H1 (cell line): ENCODE measurements around the gene CFAP74. TPM values are rescaled to one million over a fixed set of nuclear protein-coding genes. Genes with fewer than 3 reads are reported as not detected.

ENCODE experiments used
- CTCF ChIA-PET: fragments of 300-600 bp; sonication (Branson Sonifier 250); formaldehyde crosslinking; loops from one replicate; lab custom pipeline; 2021; ENCODE audit not compliant: partially characterized antibody; lab: Charles Lee
- POLR2A ChIA-PET: fragments of 300-600 bp; sonication (Branson Sonifier 250); formaldehyde crosslinking; loops from one replicate; lab custom pipeline; 2021; ENCODE audit warnings: inconsistent platforms; ENCODE audit not compliant: partially characterized antibody; lab: Charles Lee
- DNase-seq, 2 experiments: peaks; one replicate each; pipeline versions ENCODE4 v3.0.0 to v3.0.0-alpha.2; 2010 to 2022; ENCODE audit warnings: low spot score in 2 of 2, low read depth in 1 of 2, mixed read lengths in 1 of 2
- FAIRE-seq: peaks from 2 replicates; lab custom pipeline; 2011; peaks lifted over from hg19 to GRCh38; lab: Jason Lieb, UNC
- H2AFZ ChIP-seq: 2 replicates; pipeline ENCODE4 v1.8.1; 2012; ENCODE audit warnings: low read length, inconsistent platforms
- H2AK5ac ChIP-seq: 2 replicates; pipeline ENCODE4 v1.6.1; 2013; ENCODE audit warnings: low read depth, low read length
- H2BK120ac ChIP-seq: replicated peaks from 2 replicates; pipeline ENCODE3; 2013; ENCODE audit warnings: low read depth, low read length, inconsistent platforms
- H2BK12ac ChIP-seq: 2 replicates; pipeline ENCODE4 v1.6.1; 2013; ENCODE audit warnings: low read depth, low read length
- H2BK15ac ChIP-seq: 2 replicates; pipeline ENCODE4 v1.6.1; 2013; ENCODE audit warnings: low read length
- H2BK20ac ChIP-seq: 2 replicates; pipeline ENCODE4 v1.6.1; 2013; ENCODE audit warnings: low read length
- H2BK5ac ChIP-seq: 2 replicates; pipeline ENCODE4 v1.6.1; 2013; ENCODE audit warnings: low read depth, low read length
- H3K14ac ChIP-seq: 2 replicates; pipeline ENCODE4 v1.6.1; 2013; ENCODE audit warnings: inconsistent platforms; ENCODE audit not compliant: insufficient read length
- H3K18ac ChIP-seq: 2 replicates; pipeline ENCODE4 v1.6.1; 2013; ENCODE audit warnings: low read length; ENCODE audit errors: extremely low read depth
- H3K23ac ChIP-seq: 2 replicates; pipeline ENCODE4 v1.6.1; 2013; ENCODE audit warnings: inconsistent platforms; ENCODE audit not compliant: insufficient read length
- H3K23me2 ChIP-seq: 2 replicates; pipeline ENCODE4 v1.6.1; 2013; ENCODE audit warnings: low read depth, low read length
- H3K27ac ChIP-seq: 2 replicates; pipeline ENCODE4 v1.6.1; 2011; ENCODE audit warnings: low read depth, low read length, inconsistent platforms
- H3K27me3 ChIP-seq, 4 experiments: replicated peaks in 1 of 4; 1 replicate in 1 of 4; 2 replicates in 3 of 4; pipeline versions ENCODE4 v1.6.1 to v1.8.1; 2011 to 2013; ENCODE audit warnings: low read length in 3 of 4, mild to moderate bottlenecking in 3 of 4, inconsistent platforms in 2 of 4, mixed read lengths in 2 of 4, moderate library complexity in 1 of 4; ENCODE audit not compliant: control insufficient read depth in 3 of 4, insufficient read depth in 3 of 4; ENCODE audit errors: extremely low read depth in 1 of 4
- H3K36me3 ChIP-seq, 4 experiments: 2 replicates each; pipeline versions ENCODE4 v1.6.1 to v1.8.1; 2011 to 2013; ENCODE audit warnings: mild to moderate bottlenecking in 4 of 4, low read length in 3 of 4, moderate library complexity in 2 of 4, control low read depth in 1 of 4, inconsistent platforms in 1 of 4; ENCODE audit not compliant: insufficient read depth in 4 of 4, control insufficient read depth in 2 of 4
- H3K4ac ChIP-seq: replicated peaks from 2 replicates; pipeline ENCODE3; 2013; ENCODE audit warnings: low read length, low read depth, mixed read lengths, inconsistent platforms; ENCODE audit not compliant: insufficient read length
- H3K4me1 ChIP-seq, 4 experiments: replicated peaks in 1 of 4; 1 replicate in 1 of 4; 2 replicates in 3 of 4; pipeline versions ENCODE4 v1.6.1 to v1.8.1; 2011 to 2013; ENCODE audit warnings: low read length in 3 of 4, inconsistent platforms in 2 of 4, mixed read lengths in 1 of 4; ENCODE audit not compliant: insufficient read depth in 4 of 4, control insufficient read depth in 3 of 4
- H3K4me2 ChIP-seq, 2 experiments: 2 replicates each; pipeline versions ENCODE4 v1.6.1 to v1.8.1; 2011 to 2013; ENCODE audit warnings: low read depth in 2 of 2, low read length in 2 of 2, control low read depth in 1 of 2, inconsistent platforms in 1 of 2, mild to moderate bottlenecking in 1 of 2; ENCODE audit not compliant: insufficient read depth in 1 of 2
- H3K4me3 ChIP-seq, 4 experiments: fragments of 200-600, 300-600 bp in 1 of 4; sonication (generic), shearing (Covaris generic), sonication (Bioruptor Twin) in 1 of 4; 2 replicates each; pipeline versions ENCODE4 v1.5.1 to v1.8.1; 2011 to 2016; ENCODE audit warnings: low read length in 4 of 4, low read depth in 3 of 4, control low read depth in 2 of 4, inconsistent platforms in 2 of 4, mild to moderate bottlenecking in 2 of 4, mixed read lengths in 1 of 4, moderate library complexity in 1 of 4; ENCODE audit not compliant: insufficient read depth in 2 of 4; ENCODE audit errors: extremely low read depth in 1 of 4
- H3K56ac ChIP-seq: replicated peaks from 2 replicates; pipeline ENCODE3; 2013; ENCODE audit warnings: low read depth, mild to moderate bottlenecking, mixed read lengths, low read length, inconsistent platforms; ENCODE audit not compliant: insufficient read length
- H3K79me1 ChIP-seq: 2 replicates; pipeline ENCODE4 v1.6.1; 2013; ENCODE audit warnings: low read depth, low read length, control low read depth
- H3K79me2 ChIP-seq, 2 experiments: 2 replicates each; pipeline versions ENCODE4 v1.6.1 to v1.8.1; 2012 to 2013; ENCODE audit warnings: low read length in 2 of 2, mild to moderate bottlenecking in 2 of 2, inconsistent platforms in 1 of 2; ENCODE audit not compliant: insufficient read depth in 2 of 2, control insufficient read depth in 1 of 2
- H3K9ac ChIP-seq, 4 experiments: replicated peaks in 1 of 4; 1 replicate in 1 of 4; 2 replicates in 3 of 4; pipeline versions ENCODE4 v1.6.1 to v1.8.1; 2011 to 2013; ENCODE audit warnings: low read depth in 3 of 4, low read length in 3 of 4, control low read depth in 2 of 4, mild to moderate bottlenecking in 2 of 4, moderate library complexity in 2 of 4, inconsistent platforms in 1 of 4; ENCODE audit errors: extremely low read depth in 1 of 4
- H3K9me3 ChIP-seq, 2 experiments: 2 replicates each; pipeline versions ENCODE4 v1.6.1 to v1.8.1; 2012 to 2013; ENCODE audit warnings: mild to moderate bottlenecking in 2 of 2, moderate library complexity in 2 of 2, control low read depth in 1 of 2, inconsistent platforms in 1 of 2, low read depth in 1 of 2, low read length in 1 of 2, mixed read lengths in 1 of 2; ENCODE audit not compliant: insufficient read depth in 2 of 2
- H4K20me1 ChIP-seq, 2 experiments: replicated peaks in 1 of 2; 2 replicates each; pipeline versions ENCODE3 to v1.8.1; 2011 to 2013; ENCODE audit warnings: inconsistent platforms in 2 of 2, low read length in 2 of 2, mild to moderate bottlenecking in 1 of 2; ENCODE audit not compliant: insufficient read depth in 2 of 2, control insufficient read depth in 1 of 2
- H4K5ac ChIP-seq: 2 replicates; pipeline ENCODE4 v1.6.1; 2013; ENCODE audit warnings: low read length, low read depth, mixed read lengths, inconsistent platforms; ENCODE audit not compliant: insufficient read length
- H4K8ac ChIP-seq: 2 replicates; pipeline ENCODE4 v1.8.0; 2013; ENCODE audit warnings: mild to moderate bottlenecking, moderate library complexity, low read length, inconsistent platforms; ENCODE audit not compliant: insufficient read depth; ENCODE audit errors: extremely low read depth
- H4K91ac ChIP-seq: replicated peaks from 2 replicates; pipeline ENCODE3; 2013; ENCODE audit warnings: low read length, mixed read lengths, inconsistent platforms; ENCODE audit not compliant: insufficient read length
- CHD1 ChIP-seq: IDR thresholded peaks from 2 replicates; pipeline ENCODE4 v1.6.1; 2012; ENCODE audit warnings: low read depth, low read length, improper control_type of control experiment
- EP300 ChIP-seq, 2 experiments: IDR thresholded peaks; 1 replicate in 1 of 2; 2 replicates in 1 of 2; pipeline ENCODE4 v1.6.1; 2011 to 2012; ENCODE audit warnings: low read depth in 2 of 2, low read length in 2 of 2, mild to moderate bottlenecking in 2 of 2, borderline replicate concordance in 1 of 2, inconsistent platforms in 1 of 2, moderate library complexity in 1 of 2
- GABPA ChIP-seq: IDR thresholded peaks from 2 replicates; pipeline ENCODE4 v1.6.1; 2011; ENCODE audit warnings: mild to moderate bottlenecking, low read length, moderate library complexity, borderline replicate concordance; ENCODE audit not compliant: insufficient read depth
- GTF2F1 ChIP-seq: IDR thresholded peaks from 2 replicates; pipeline ENCODE4 v1.6.1; 2012; ENCODE audit warnings: low read depth, low read length, improper control_type of control experiment, borderline replicate concordance
- HDAC2 ChIP-seq, 2 experiments: fragments of 300-600 bp in 1 of 2; sonication (generic) in 1 of 2; IDR thresholded peaks; 2 replicates each; pipeline ENCODE4 v1.6.1; 2011 to 2012; ENCODE audit warnings: low read depth in 2 of 2, low read length in 2 of 2, mild to moderate bottlenecking in 2 of 2, moderate library complexity in 2 of 2, borderline replicate concordance in 1 of 2, inconsistent platforms in 1 of 2
- JUND ChIP-seq: IDR thresholded peaks from 2 replicates; pipeline ENCODE4 v1.6.1; 2011; ENCODE audit warnings: mild to moderate bottlenecking, improper control_type of control experiment, low read length
- MAX ChIP-seq: IDR thresholded peaks from 2 replicates; pipeline ENCODE4 v1.6.1; 2012; ENCODE audit warnings: inconsistent platforms
- NRF1 ChIP-seq: IDR thresholded peaks from 2 replicates; pipeline ENCODE4 v1.6.1; 2011; ENCODE audit warnings: mild to moderate bottlenecking, low read depth, low read length, improper control_type of control experiment
- SP1 ChIP-seq: IDR thresholded peaks from 2 replicates; pipeline ENCODE4 v1.6.1; 2011; ENCODE audit warnings: low read depth, low read length
- SP2 ChIP-seq: IDR thresholded peaks from 2 replicates; pipeline ENCODE4 v1.6.1; 2012; ENCODE audit warnings: mild to moderate bottlenecking, low read length, inconsistent platforms
- SP4 ChIP-seq: IDR thresholded peaks from 2 replicates; pipeline ENCODE4 v1.6.1; 2012; ENCODE audit warnings: low read length, inconsistent platforms
- WGBS, 2 experiments: shearing (Covaris generic) in 1 of 2; methylation state at CpG; one replicate each; pipeline versions ENCODE4 v1.1.6 to v1.1.7; 2013 to 2015; ENCODE audit warnings: low lambda C conversion rate in 2 of 2, mixed read lengths in 2 of 2, inconsistent platforms in 1 of 2, low coverage in 1 of 2, missing lambda C conversion rate in 1 of 2; ENCODE audit not compliant: insufficient replicate concordance in 2 of 2, insufficient coverage in 1 of 2, insufficient read length in 1 of 2; ENCODE audit errors: extremely low coverage in 1 of 2, missing lambda C conversion rate in 1 of 2; 5-methylcytosine and 5-hydroxymethylcytosine counted together
- polyA plus RNA-seq, 7 experiments: library from polyadenylated mRNA; depleted of rRNA in 3 of 7; stranded (reverse) in 5 of 7; unstranded in 2 of 7; fragments of >200 nt in 5 of 7; fragments of 200-250 nt in 2 of 7; gene quantifications; 1 replicate in 5 of 7; 2 replicates in 1 of 7; 4 replicates in 1 of 7; pipeline versions ENCODE4 v1.2.1 to v1.2.3, GENCODE V29; 2011 to 2013; ENCODE audit warnings: missing spikeins in 2 of 7, mixed read lengths in 2 of 7
- total RNA-seq: library from RNA; stranded (reverse); fragmentation: NEBNext Ultra II Directional; extraction: Animal tissue kit (Norgen Biotek cat#: 25700); gene quantifications from 2 replicates; pipeline ENCODE4 v1.2.1, GENCODE V29; 2021

The CFAP74 gene
- total and polyA plus RNA-seq, 2 of the 8 experiments (the other 6 are each of a cell fraction or from before 2014, with no cell fraction given): 0.09 to 0.20 TPM

- no peak overlapping the region for H3K4ac ChIP-seq
- no peak overlapping the region for H3K56ac ChIP-seq
- FAIRE-seq: peak; percentile 86
- H3K9me3 ChIP-seq: no peaks in the 10 kb centered on the region; a peak in 1 of 4 replicates
- H3K27ac ChIP-seq: no peak overlapping the region
- H4K20me1 ChIP-seq: no peaks in the 10 kb centered on the region
- no peak overlapping the region for H3K14ac ChIP-seq
- ChIA-PET POLR2A (interaction anchor here (0.8 to 2.6 kb wide), 3 partner anchors 10 to 137 kb away, joined by 3 to 14 read pairs (median 3); no protein-coding TSS in a partner anchor), CTCF (interaction anchor here (0.6 to 1.1 kb wide), 2 partner anchors 25 to 78 kb away, joined by 3 to 4 read pairs; no protein-coding TSS in a partner anchor)
- no peak overlapping the region for H2BK20ac ChIP-seq
- H3K23me2 ChIP-seq: peaks cover 4% of the 10 kb centered on the region; the same call in 1 of the 2 replicates
- H2BK12ac ChIP-seq: peak overlapping the region; percentile 90; the same call in 1 of the 2 replicates
- peaks cover 0 to 2% (median under 1%) of the 10 kb centered on the region in 4 experiments; a peak in 2 of 7 replicates for H3K27me3 ChIP-seq
- DNase-seq: peak; percentile 100
- H3K79me2 ChIP-seq: no peaks in the 10 kb centered on the region
- 26% methylated on average over 27 of the region's 62 CpGs; no CpG with 5 or more reads in 1 of the 2 experiments for WGBS, 2 experiments
- no peaks in the 10 kb centered on the region for H3K36me3 ChIP-seq
- H2AK5ac ChIP-seq: no peak overlapping the region
- peak overlapping the region; percentile 67 for H4K91ac ChIP-seq
- peak overlapping the region; percentile 41 for H4K5ac ChIP-seq
- no peak overlapping the region for H3K23ac ChIP-seq
- peak overlapping the region; percentile 77 for H4K8ac ChIP-seq
- H3K4me1 ChIP-seq: peaks cover 0 to 19% (median 12%) of the 10 kb centered on the region in 4 experiments; a peak in 6 of 7 replicates
- H2BK120ac ChIP-seq: no peak overlapping the region
- H3K18ac ChIP-seq: no peak overlapping the region
- H3K4me3 ChIP-seq: peak overlapping the region in 3 of 4 experiments; percentile 34 to 68 (median 40); a peak in 6 of 8 replicates
- no peak overlapping the region for H2BK15ac ChIP-seq
- peak overlapping the region; percentile 15; the same call in 1 of the 2 replicates for H2BK5ac ChIP-seq
- H3K79me1 ChIP-seq: no peaks in the 10 kb centered on the region
- no peak overlapping the region for H3K9ac ChIP-seq
- peak overlapping the region; percentile 2; the same call in 1 of the 2 replicates for H2AFZ ChIP-seq
- peak overlapping the region; percentile 50 to 82 for H3K4me2 ChIP-seq
- TF ChIP-seq HDAC2 (IDR thresholded peaks at IDR 0.05; ENCODE audit: borderline replicate concordance in 1 of 2, low read depth in 2 of 2, low read length in 2 of 2): no peak
- no peak for TF ChIP-seq EP300 (IDR thresholded peaks at IDR 0.05; ENCODE audit: borderline replicate concordance in 1 of 2, low read depth in 2 of 2, low read length in 2 of 2)
- peak; percentile 90 for TF ChIP-seq MAX
- TF ChIP-seq SP1: peak; percentile 83
- TF ChIP-seq CHD1: no peak
- peak; percentile 91; the same call in 1 of the 2 replicates for TF ChIP-seq SP4
- TF ChIP-seq GABPA: no peak
- no peak for TF ChIP-seq SP2
- TF ChIP-seq JUND: no peak
- TF ChIP-seq GTF2F1: 0 out of 2 replicates have a peak, but pooled peaks have one; percentile 22
- TF ChIP-seq NRF1: peak; percentile 44
These were observed 84.1 kb downstream of the CFAP74 start for GRCh38 chr1:1919304-1920056.
